ENCODE data around the gene TARBP1. TPM values are rescaled to one million over a fixed set of nuclear protein-coding genes. Genes with fewer than 3 reads are reported as not detected.
"Not testable (repeated sequence)": the region's sequence is repeated elsewhere in the genome, so short reads cannot be mapped to it uniquely, and the experiment has no call there.

TARBP1 gene
- total and polyA plus RNA-seq, 2 experiments from 2014 or later: 12.8 to 22.9 TPM

DNA sequence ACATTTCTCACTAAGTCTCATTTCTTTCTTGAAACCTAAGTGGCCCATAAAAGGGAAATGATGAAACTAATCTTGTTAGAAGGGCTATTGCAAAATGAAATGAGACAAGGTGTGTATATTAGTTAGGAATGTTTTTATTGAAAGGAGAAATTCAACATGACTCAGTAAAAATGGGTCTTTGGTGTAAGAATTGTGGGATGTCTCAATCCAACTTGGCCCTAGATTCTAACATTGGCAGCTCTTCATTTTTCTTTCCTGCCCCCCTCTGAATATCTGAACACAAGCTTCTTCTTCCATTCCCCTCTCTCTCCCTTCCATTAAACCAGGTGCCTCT is 26.8 kb upstream of the TARBP1 start:
- no peaks in the 10 kb centered on the region for H3K36me3 ChIP-seq (replicated peaks; ENCODE audit: insufficient read depth, low read depth)
- no peak overlapping the region for H2AFZ ChIP-seq
- H4K20me1 ChIP-seq (ENCODE audit: insufficient read depth, poor library complexity, severe bottlenecking): no peaks in the 10 kb centered on the region
- no peak overlapping the region for H3K4me3 ChIP-seq
- no peak overlapping the region for H3K4me2 ChIP-seq
- DNase-seq (ENCODE audit: low spot score): no peak
- H3K27me3 ChIP-seq: no peaks in the 10 kb centered on the region
- H3K27ac ChIP-seq: no peak overlapping the region
- H3K4me1 ChIP-seq (ENCODE audit: insufficient read depth): no peaks in the 10 kb centered on the region
- H3K79me2 ChIP-seq: no peaks in the 10 kb centered on the region
- H3K9me2 ChIP-seq (replicated peaks; ENCODE audit: insufficient read depth): no peaks in the 10 kb centered on the region
- TF ChIP-seq, protein P1, sequence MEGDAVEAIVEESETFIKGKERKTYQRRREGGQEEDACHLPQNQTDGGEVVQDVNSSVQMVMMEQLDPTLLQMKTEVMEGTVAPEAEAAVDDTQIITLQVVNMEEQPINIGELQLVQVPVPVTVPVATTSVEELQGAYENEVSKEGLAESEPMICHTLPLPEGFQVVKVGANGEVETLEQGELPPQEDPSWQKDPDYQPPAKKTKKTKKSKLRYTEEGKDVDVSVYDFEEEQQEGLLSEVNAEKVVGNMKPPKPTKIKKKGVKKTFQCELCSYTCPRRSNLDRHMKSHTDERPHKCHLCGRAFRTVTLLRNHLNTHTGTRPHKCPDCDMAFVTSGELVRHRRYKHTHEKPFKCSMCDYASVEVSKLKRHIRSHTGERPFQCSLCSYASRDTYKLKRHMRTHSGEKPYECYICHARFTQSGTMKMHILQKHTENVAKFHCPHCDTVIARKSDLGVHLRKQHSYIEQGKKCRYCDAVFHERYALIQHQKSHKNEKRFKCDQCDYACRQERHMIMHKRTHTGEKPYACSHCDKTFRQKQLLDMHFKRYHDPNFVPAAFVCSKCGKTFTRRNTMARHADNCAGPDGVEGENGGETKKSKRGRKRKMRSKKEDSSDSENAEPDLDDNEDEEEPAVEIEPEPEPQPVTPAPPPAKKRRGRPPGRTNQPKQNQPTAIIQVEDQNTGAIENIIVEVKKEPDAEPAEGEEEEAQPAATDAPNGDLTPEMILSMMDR (IDR thresholded peaks at IDR 0.05; ENCODE audit: poor library complexity): no peak
- TF ChIP-seq EZH2 (IDR thresholded peaks at IDR 0.05; ENCODE audit: borderline replicate concordance) (no peak), EZH2phosphoT487 (IDR thresholded peaks at IDR 0.05; ENCODE audit: low read depth, severe bottlenecking, unreplicated experiment) (no peak)
- H3K9me3 ChIP-seq (ENCODE audit: low read depth): no peaks in the 10 kb centered on the region

DNA sequence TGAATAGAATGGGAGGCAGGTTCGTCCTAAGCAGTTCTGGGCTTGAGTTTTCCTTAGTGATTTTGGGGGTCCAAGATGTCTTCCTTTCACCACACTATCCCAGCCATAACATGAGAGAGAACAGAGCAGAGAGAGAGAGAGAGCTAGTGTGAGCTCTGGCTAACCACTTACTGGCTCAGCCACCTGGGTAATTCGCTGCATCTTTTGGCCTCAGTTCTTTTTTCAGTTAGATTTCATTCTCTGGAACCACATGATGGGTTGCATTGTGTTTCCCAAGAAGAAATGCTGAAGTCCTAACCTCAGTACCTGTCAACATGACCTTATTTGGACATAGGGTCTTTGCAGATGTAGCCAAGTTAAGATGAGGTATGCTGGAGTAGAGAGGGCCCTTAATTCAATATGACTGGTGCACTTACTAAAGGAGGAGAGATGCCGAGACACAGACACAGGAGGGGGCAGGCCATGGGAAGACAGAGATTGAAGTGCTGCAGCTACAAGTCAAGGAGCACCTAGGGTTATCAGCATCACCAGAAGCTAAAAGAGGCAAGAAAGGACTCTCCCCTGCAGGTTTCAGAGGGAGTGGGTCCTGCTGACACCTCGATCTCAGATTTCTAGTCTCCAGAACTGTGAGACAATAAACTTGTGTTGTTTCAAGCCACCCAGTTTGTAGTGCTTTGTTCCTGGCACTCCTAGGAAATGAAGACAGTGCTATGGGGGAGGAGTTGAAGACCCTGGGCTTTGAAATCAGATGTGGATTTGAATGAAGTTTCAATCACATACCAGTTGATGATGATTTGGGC is 26.2 kb upstream of the TARBP1 start:
- no peak overlapping the region for H3K4me2 ChIP-seq
- no peak for DNase-seq (ENCODE audit: low spot score)
- H3K4me3 ChIP-seq: no peak overlapping the region
- no peaks in the 10 kb centered on the region for H3K79me2 ChIP-seq
- WGBS (ENCODE audit: low lambda C conversion rate, missing lambda C conversion rate): 91% methylated on average over 4 of the region's 4 CpGs
- H2AFZ ChIP-seq: no peak overlapping the region
- H3K9me3 ChIP-seq (ENCODE audit: low read depth): no peaks in the 10 kb centered on the region
- H3K27ac ChIP-seq: no peak overlapping the region
- no peaks in the 10 kb centered on the region for H3K9me2 ChIP-seq (replicated peaks; ENCODE audit: insufficient read depth)
- TF ChIP-seq EZH2 (IDR thresholded peaks at IDR 0.05; ENCODE audit: borderline replicate concordance) (no peak), EZH2phosphoT487 (IDR thresholded peaks at IDR 0.05; ENCODE audit: low read depth, severe bottlenecking, unreplicated experiment) (no peak)
- TF ChIP-seq, protein P1 (IDR thresholded peaks at IDR 0.05; ENCODE audit: poor library complexity): no peak
- peaks cover 1% of the 10 kb centered on the region for H3K4me1 ChIP-seq (ENCODE audit: insufficient read depth)
- H3K36me3 ChIP-seq (replicated peaks; ENCODE audit: insufficient read depth, low read depth): no peaks in the 10 kb centered on the region
- H3K27me3 ChIP-seq: no peaks in the 10 kb centered on the region
- H4K20me1 ChIP-seq (ENCODE audit: insufficient read depth, poor library complexity, severe bottlenecking): no peaks in the 10 kb centered on the region

DNA sequence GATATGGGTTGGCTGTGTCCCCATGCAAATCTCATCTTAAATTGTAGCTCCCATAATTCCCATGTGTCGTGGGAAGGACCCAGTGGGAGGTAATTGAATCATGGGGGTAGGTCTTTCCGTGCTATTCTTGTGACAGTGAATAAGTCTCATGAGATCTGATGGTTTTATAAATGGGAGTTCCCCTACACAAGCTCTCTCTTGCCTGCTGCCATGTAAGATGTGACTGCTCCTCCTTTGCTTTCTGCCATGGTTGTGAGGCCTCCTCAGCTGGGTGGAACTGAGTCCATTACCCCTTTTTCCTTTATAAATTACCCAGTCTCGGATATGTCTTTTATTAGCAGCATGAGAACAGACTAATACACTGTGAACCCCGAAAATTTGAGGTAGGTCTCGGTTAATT is 25.3 kb upstream of the TARBP1 start:
- not testable (repeated sequence) for H3K4me1 ChIP-seq (ENCODE audit: insufficient read depth); DNase-seq (ENCODE audit: low spot score); H3K9me2 ChIP-seq (replicated peaks; ENCODE audit: insufficient read depth); H3K27ac ChIP-seq; H4K20me1 ChIP-seq (ENCODE audit: insufficient read depth, poor library complexity, severe bottlenecking); H3K4me2 ChIP-seq; H3K36me3 ChIP-seq (replicated peaks; ENCODE audit: insufficient read depth, low read depth); H2AFZ ChIP-seq; H3K9me3 ChIP-seq (ENCODE audit: low read depth); H3K4me3 ChIP-seq; H3K79me2 ChIP-seq; H3K27me3 ChIP-seq
- WGBS (ENCODE audit: low lambda C conversion rate, missing lambda C conversion rate): 85% methylated on average over 5 of the region's 5 CpGs

DNA sequence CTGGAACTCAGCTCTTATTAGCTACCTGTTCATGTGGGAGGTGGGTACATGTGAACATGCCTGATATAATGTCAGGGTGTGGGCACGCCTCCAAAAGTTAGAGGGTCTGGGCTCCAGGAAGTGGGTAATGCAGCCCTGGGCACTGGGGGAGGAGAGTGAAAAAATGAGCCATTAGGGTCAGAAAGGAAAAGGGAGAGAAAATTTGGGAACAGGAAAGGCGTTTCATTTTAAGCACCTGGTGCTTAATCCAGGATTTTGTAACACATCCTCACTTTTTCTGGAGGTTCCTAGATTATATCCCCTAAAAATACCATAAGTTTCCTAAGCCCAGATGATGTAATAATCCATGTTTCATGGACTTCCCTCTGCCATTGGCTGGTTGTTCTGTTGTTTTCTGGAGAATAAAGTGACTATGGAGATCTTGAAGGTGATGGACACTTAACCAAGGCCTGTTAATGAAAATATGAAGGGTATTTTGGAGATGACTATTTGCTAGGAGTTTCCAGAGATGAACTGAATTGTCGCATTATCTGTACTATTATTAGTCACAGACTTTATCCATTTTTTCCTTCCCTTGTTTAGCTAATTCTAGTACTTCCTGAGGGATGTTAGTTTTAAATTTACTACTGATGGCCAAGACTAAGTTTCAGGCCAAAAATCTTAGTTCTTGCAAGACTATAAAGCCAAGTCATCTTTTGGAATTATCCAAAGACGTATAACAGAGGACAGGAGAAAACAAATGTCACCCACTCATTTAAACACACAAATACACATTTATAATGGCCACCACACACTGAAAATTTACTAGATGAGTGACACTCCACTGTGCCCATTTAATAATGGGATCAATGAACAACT is 24.4 kb upstream of the TARBP1 start:
- H3K9me3 ChIP-seq (ENCODE audit: low read depth): no peaks in the 10 kb centered on the region
- peaks cover 10% of the 10 kb centered on the region for H3K4me1 ChIP-seq (ENCODE audit: insufficient read depth)
- H3K36me3 ChIP-seq (replicated peaks; ENCODE audit: insufficient read depth, low read depth): no peaks in the 10 kb centered on the region
- TF ChIP-seq EZH2 (IDR thresholded peaks at IDR 0.05; ENCODE audit: borderline replicate concordance): no peak
- TF ChIP-seq, protein P1 (IDR thresholded peaks at IDR 0.05; ENCODE audit: poor library complexity): no peak
- no peak for TF ChIP-seq EZH2phosphoT487 (IDR thresholded peaks at IDR 0.05; ENCODE audit: low read depth, severe bottlenecking, unreplicated experiment)
- DNase-seq (ENCODE audit: low spot score): no peak
- no peaks in the 10 kb centered on the region for H3K9me2 ChIP-seq (replicated peaks; ENCODE audit: insufficient read depth)
- no peaks in the 10 kb centered on the region for H3K27me3 ChIP-seq
- H4K20me1 ChIP-seq (ENCODE audit: insufficient read depth, poor library complexity, severe bottlenecking): no peaks in the 10 kb centered on the region
- no peak overlapping the region for H3K4me2 ChIP-seq
- no peak overlapping the region for H2AFZ ChIP-seq
- H3K4me3 ChIP-seq: no peak overlapping the region
- no peaks in the 10 kb centered on the region for H3K79me2 ChIP-seq
- no peak overlapping the region for H3K27ac ChIP-seq
- WGBS (ENCODE audit: low lambda C conversion rate, missing lambda C conversion rate): 91% methylated on average over 4 of the region's 4 CpGs
